ENCODE measurements around the gene ATP6V1E1. TPM values are rescaled to one million over a fixed set of nuclear protein-coding genes. Genes with fewer than 3 reads are reported as not detected.

ATP6V1E1 gene
- total and polyA plus RNA-seq, 2 of the 13 experiments (the other 11 are each of a cell fraction or from before 2014, with no cell fraction given): 69.3 to 90.9 TPM

- TF ChIP-seq FOXP4 (CRISPR knock-in tag; IDR thresholded peaks at IDR 0.05) (peak; percentile 60; the same call in 1 of the 2 replicates), ZNF274 (CRISPR knock-in tag; IDR thresholded peaks at IDR 0.05) (no peak; the same call in 1 of the 2 replicates), GABPA (IDR thresholded peaks at IDR 0.05; ENCODE audit: low read depth, low read length) (peak; percentile 77), GABPA (CRISPR knock-in tag; IDR thresholded peaks at IDR 0.05; ENCODE audit: low read depth) (peak; percentile 93), ZNF580 (CRISPR knock-in tag; IDR thresholded peaks at IDR 0.05; ENCODE audit: borderline replicate concordance, low read depth) (no peak; the same call in 1 of the 2 replicates), TAF15 (IDR thresholded peaks at IDR 0.05; ENCODE audit: low read depth, low read length, poor library complexity, severe bottlenecking) (peak; percentile 41), ZNF414 (CRISPR knock-in tag; IDR thresholded peaks at IDR 0.05) (peak; percentile 57; the same call in 1 of the 2 replicates), MAFK (conservative IDR thresholded peaks at IDR 0.05 in 1 of 2, IDR thresholded peaks at IDR 0.05 in 1 of 2; ENCODE audit: low read length in 2 of 2) (no peak), ZNF687 (CRISPR knock-in tag; IDR thresholded peaks at IDR 0.05) (peak; percentile 92), ETV5 (CRISPR knock-in tag; IDR thresholded peaks at IDR 0.05; ENCODE audit: borderline replicate concordance) (peak; percentile 92), HMG20A (CRISPR knock-in tag; IDR thresholded peaks at IDR 0.05; ENCODE audit: borderline replicate concordance) (no peak), ZHX2 (IDR thresholded peaks at IDR 0.05; ENCODE audit: low read depth) (peak; percentile 90), ZHX2 (CRISPR knock-in tag; IDR thresholded peaks at IDR 0.05; ENCODE audit: borderline replicate concordance) (no peak), SP4 (CRISPR knock-in tag; IDR thresholded peaks at IDR 0.05) (peak; percentile 86), FOXK1 (CRISPR knock-in tag; IDR thresholded peaks at IDR 0.05; ENCODE audit: borderline replicate concordance, low read depth) (peak; percentile 59)
Measured at GRCh38 chr22:17638432-17639246, 10.1 kb upstream of the ATP6V1E1 start, which contains the start of gene BCL2L13 (continued).

All from HepG2 (cell line).